ENCODE data around the gene OPCML.

- TF ChIP-seq, protein P1, sequence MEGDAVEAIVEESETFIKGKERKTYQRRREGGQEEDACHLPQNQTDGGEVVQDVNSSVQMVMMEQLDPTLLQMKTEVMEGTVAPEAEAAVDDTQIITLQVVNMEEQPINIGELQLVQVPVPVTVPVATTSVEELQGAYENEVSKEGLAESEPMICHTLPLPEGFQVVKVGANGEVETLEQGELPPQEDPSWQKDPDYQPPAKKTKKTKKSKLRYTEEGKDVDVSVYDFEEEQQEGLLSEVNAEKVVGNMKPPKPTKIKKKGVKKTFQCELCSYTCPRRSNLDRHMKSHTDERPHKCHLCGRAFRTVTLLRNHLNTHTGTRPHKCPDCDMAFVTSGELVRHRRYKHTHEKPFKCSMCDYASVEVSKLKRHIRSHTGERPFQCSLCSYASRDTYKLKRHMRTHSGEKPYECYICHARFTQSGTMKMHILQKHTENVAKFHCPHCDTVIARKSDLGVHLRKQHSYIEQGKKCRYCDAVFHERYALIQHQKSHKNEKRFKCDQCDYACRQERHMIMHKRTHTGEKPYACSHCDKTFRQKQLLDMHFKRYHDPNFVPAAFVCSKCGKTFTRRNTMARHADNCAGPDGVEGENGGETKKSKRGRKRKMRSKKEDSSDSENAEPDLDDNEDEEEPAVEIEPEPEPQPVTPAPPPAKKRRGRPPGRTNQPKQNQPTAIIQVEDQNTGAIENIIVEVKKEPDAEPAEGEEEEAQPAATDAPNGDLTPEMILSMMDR (IDR thresholded peaks at IDR 0.05; ENCODE audit: low read depth, low read length, poor library complexity, severe bottlenecking), result no peak
- no peak for TF ChIP-seq EZH2phosphoT487 (IDR thresholded peaks at IDR 0.05; ENCODE audit: borderline replicate concordance, low read length)
Measured at GRCh38 chr11:132576706-132577105, 955.6 kb downstream of the OPCML start.

Measured in DOHH2 (cell line).